IPS-NIHi11 (cell line): ENCODE data around the gene FLT4.
A peak's percentile ranks its signal among the peaks of the same experiment; 100 is the strongest.

Source experiments
- DNase-seq: peaks from one replicate; pipeline ENCODE4 v3.0.0; 2012; ENCODE audit warnings: mixed read lengths, low spot score

Gene FLT4

DNA sequence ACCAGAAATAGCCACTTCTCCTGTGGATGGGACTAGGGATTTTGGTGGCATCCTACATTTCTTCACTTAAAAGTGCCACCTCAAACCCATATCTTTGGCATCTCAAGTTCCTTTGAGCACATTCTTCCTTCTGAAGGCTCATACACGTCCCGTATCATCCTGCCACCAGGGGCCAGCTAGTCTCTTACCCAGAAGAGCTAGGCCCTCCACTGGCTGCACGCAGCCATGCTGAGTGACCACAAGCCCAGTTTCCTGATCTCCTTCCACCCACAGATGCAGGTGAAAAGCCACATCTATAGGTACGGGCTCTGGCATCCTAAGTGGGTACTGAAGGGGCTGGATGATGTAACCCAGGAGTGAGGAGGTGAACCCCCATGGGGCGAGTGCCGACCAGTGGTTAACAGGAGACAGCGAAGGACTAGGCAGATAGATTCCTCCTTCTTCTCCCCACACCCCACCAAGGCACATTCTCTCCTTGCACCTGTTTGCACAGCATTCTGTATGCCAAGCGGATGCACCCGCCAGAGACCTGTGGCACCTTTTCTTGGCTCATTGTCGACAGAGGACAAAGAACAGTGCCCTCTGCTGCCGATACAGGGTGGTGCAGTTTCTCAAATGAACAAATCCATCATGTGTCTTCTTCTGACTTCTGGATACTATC is 43.7 kb downstream of the FLT4 start:
- peak; percentile 79 for DNase-seq

DNA sequence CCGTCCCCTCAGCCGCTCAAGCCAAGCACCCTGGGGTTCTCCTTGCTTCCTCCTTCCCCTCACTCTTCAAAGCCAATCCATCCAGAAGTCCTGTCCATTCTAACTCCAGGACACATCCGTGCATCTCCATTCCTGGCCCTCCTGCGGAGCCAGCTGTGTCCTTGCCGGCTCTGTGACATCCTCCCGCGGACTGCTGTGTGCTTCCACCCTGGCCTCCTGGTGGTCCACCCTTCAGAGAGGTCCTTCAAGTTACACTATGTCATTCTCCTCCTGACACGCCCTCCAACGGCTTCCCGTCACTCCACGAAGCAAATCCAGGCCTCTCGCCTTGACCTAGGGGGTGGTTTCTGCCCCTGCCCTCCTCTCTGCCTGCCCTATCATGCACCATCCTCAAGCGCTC is 45.1 kb downstream of the FLT4 start:
- DNase-seq = no peak

DNA sequence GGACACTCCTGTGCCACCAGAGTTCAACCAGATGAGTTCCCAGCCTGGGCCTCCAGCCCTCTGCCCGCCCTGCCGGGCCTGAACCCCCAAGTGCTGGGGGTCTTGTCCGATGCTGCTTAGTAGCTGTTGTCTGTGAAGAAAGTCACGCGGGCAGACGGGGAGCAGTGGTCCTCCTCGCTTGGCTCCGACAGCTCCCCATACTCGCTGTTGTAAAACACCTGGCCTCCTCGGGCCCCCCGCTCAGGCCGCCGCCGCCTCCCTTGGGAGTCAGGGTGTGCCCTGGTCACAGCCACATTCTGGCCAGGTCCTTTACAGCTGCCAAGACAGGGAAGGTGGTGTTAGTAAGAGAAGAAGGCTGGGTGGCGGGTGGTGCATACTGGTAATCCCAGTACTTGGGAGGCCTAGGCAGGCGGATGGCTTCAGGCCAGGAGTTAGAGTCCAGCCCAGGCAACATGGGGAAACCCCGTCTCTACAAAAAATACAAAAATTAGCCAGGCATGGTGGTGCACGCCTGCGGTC is 46.3 kb downstream of the FLT4 start:
- DNase-seq = no peak

DNA sequence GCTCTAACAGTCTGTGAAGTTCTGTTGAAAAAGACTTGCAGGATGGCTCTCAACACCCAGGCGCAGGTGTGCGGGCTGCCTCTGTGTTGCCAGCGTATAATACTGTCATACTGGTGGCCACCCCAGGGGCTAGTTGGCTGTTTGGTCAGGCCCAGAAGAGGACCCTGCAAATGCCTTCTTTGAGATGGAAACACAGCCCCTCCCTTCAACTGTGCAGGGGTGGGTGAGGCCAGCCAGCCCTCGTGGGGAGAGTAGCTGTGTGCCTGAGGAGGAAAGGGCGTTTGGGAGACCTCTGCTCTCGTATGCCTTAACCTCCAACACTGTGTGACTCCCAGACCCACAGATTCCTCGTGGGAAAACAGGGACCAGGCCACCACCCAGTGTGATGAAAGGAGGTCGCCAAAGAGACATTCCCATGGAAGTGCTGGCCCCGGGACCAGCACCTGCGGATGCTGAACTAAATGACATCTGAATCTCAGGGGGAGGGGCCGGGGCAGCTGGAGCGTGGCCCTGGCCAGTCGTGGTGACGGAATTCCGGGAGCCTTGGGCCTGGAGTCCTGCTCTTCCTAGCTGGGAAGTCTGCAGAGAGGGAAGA is 46.8 kb downstream of the FLT4 start:
- DNase-seq = peak; percentile 50

DNA sequence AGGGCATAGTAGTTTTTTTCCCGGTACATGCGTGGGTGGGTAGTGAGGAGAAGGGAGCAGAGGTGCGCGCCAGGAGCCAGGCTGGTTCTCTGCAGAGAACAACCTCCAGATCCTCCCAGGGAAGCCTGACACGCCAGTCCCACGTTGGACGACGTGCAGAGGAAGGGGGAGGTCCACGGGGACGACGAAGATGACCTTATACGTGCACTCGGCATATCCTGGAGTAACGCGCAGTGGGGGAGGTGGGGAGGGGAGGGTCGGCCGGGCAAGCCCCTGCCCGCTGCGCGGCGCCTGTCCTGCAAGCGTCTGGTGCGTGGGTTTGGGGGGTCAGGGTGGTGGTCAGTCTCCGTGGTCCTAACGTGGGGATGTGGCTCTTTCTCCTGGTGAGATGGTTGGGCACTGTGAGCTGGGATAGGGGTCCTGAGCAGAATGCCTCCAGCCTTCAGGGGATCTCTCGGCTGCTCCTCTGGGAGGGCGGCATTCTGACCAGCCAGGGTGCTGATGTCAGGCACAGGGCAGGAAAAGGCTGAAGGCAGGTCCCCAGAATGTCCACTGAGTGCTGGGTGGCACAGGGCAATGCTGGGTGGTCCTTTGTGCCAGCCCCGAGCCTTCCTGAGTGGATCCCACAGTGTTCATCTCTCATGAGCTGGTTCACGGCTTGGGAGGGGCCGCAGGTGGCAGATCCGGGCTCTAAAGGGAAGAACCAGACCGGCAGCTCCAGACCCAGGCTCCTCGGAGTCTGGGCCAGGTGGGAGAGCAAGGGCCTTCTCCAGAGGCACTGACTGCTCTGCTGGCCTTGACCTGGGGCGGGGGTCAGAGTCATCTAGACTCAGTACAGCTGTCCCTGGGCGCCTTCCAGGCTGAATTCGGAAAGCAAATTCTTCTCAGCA is 47.6 kb downstream of the FLT4 start:
- peak; percentile 14 for DNase-seq

DNA sequence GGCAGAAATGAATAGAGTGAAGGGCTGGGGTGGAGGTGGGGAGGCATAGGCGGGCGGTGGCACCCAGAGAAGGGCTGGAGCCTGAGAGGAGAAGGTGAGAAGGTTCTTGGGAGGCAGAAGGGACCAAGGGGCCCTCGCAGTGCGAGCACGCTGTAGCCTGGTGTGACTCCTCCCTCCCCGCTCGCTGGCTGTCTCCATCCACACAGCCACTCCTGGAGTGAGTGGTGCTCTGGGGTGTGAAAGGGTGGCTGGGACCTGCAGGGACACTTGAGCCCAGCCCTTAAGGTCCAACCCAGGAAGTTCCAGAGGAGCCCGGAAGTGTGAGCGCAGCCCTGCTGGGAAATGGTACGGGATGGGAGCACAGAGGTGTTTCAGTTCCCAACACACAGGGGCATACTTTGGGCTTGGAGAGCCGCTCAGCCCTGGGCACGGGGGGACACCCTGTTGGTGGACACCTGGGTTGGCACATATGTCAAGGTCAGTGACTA is 48.8 kb downstream of the FLT4 start:
- DNase-seq = peak; percentile 6

DNA sequence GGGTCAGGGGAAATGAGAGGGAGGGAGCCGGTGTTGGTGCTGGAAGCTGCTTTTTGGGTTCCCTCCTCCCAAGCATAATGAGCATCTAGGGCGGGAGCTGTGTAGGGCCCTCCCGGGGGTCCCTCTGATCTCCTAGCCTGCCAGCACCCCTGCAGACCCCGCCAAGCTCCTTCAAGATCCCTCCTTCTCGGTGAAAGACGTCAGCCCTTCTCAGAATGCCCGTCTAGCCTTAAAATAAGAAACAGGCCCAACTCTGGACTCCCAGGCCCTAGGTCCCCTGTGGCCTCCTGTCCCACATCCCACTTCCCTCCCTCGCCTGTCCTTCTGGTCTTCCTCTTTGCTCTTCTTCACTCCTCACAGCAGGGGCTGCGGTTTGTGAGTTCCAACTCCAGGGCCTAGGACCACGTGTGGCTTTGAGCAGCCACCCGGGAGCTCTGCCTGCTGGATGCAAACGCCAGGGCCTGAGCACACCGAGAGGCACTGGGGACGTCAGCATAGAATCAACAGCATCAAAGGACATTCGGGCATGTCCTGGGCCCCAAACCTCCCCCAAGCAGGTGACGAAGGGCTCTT is 49.3 kb downstream of the FLT4 start:
- DNase-seq = peak; percentile 5

DNA sequence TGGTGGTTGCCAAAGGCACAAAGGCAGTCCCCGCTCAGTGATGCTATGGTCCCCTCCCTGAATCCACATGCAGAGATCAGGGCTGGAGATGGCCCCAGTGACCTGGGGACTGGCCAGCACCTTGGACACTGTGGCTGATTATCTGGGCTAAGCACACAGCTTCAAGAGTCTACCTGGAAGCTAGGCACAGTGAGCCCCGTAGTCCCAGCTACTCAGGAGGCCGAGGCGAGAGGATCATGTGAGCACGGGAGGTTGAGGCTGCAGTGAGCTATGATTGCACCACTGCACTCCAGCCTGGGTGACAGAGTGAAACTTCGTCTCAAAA is 49.8 kb downstream of the FLT4 start:
- no peak for DNase-seq

DNA sequence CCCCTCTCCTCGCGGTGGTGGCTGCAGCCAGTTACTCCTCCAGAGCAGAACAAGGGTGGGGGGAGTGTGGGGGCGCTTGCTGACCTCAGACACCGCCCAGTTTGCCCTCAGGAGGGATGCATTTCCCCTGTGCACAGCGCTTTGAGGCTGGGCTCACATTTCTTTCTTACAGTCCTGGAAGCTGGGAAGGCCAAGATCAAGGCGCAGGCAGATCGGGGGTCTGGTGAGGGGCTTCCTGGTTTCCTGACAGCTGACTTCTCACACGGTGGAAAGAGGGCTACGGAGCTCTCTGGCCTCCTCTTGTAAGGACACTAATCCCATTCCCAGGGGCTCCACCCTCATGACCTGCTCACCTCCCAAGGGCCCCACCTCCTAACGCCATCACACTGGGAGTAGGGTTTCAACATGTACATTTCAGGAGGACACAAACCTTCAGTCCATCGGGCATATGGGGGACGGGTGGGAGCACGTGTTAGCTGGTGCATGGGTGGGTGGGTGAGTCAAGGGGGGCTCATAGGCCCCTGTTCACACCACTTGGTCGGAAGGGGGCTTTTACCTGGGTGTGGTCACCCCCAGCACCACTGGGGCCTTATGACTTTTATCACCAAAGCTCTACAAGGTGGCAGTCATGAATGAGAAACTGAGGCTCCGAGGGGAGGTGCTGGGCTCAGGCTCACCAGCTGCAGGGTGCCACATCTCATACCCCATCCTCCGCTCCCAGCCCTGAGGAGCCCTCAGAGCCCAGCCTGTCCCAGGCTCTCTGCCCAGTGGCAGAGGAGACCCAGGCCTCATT is 50.4 kb downstream of the FLT4 start:
- no peak for DNase-seq

DNA sequence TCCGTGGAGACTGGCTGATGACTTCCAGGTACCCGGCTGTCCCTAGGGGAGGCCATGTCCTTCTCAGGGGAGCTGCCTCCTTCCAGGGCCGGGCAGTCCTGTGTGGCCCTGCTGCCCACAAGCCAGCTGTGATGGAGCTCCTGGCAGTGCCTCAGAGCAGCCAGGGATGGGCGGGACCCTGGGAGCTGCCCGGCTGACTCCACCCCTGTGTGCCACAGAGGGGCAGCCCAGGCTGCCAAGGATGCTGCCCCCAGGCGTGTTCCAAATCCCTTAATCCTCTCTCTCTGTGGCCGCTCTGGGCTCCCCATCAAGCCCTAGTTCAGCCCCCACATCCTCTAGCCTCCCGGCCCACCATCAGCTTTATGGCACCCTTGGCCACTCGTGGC is 51.1 kb downstream of the FLT4 start:
- DNase-seq = no peak

DNA sequence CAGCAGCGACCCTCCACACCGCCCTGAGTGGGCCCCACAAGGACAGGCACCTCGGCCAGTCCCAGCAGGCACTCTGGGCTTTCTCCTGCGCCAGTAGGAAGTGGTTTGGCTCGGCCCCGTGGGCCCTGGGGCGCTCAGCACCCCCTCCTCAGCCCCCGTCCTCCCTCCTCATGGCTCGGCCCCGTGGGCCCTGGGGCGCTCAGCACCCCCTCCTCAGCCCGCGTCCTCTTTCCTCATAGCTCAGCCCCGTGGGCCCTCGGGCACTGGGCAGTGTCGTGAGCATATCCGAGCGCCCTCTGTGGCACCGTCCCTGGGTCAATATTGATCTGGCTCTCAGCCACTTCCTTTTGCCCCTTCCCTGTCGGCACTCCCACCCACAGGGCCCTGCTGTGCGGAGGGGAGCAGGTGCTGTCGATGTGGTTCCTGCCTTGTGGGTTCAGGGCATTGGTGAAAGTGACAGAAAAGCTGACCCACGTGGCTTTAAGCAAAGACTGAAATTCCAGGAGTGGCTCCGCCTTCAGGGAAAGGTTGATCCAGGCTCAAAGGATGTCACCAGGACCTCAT is 52.6 kb downstream of the FLT4 start:
- DNase-seq = no peak

DNA sequence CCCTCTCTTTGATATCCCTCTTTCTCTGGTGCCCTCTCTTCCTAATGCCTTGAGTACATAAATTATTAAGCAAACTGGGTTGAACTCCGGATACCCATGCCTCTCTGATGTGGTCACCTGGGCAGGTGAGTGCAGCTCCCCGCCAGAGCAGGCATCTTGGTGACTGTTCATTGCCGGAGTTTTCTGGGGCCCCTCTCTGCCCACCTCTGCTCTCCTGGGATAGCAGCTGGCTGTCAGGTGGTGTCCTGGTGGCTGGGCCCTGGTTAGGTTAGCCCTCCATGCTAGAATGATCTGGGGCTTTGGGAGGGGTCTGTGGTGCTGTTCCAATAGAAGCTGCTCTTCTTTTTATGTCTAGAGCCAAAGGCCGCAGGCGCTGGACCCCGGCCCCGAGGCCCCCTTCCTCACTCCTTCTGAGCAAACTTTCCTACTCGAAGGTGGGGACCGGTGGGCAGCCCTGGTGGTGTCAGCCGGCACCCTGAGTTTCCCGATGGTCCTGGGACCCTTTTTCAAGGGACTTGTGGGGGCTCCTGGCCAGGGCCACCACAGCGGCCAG is 53.2 kb downstream of the FLT4 start:
- DNase-seq = no peak

DNA sequence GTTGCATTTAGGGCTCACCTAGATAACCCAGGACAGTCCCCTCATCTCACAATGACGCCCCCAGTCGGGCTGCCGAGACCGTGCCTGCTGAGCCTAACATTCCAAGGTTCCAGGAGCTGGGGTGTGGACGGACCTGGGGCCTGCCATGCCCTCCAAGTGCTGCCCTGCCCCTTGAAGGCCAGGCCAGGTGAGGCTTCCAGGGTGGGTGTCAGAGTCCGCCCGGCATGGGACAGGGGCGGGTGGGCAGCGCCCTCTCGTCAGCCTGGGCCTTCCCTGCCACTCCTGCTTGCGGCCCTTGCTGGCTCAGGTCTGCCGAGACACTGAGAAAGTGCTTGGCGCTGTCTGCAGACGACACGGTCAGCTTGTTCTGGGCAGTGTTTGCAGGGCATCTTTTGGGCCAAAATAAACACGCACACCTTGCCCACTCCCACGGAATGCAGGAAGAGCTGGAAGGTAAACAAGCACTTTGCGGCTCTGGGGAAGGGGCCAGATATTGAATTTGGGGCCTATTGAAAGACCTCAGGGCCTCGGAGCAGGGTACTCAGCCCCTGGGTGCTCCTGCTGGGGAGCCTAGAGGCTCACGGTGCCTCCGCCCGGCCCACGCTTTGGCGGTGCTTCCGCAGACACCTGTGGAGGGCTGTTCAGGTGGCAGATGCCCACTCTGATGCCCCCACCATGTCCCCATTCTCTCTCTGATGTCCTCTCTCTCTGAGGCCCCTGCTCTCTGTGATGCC is 53.9 kb downstream of the FLT4 start:
- DNase-seq = no peak

DNA sequence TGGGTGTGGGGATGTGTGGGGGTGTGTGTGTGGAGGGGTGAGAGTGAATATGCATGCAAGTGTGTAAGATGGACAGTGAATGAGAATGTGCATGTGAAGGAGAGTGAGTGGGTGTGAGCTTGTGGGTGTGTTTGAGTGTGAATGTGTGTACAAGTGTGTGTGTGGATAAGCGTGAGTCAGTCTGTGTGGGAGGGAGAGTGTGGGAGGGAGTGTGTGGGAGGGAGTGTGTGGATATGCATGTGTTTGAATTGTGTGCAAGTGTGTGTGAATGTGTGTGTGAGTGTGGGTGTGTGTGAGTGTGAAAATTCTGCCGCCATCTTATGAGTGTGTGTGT is 54.4 kb downstream of the FLT4 start:
- DNase-seq = no peak

DNA sequence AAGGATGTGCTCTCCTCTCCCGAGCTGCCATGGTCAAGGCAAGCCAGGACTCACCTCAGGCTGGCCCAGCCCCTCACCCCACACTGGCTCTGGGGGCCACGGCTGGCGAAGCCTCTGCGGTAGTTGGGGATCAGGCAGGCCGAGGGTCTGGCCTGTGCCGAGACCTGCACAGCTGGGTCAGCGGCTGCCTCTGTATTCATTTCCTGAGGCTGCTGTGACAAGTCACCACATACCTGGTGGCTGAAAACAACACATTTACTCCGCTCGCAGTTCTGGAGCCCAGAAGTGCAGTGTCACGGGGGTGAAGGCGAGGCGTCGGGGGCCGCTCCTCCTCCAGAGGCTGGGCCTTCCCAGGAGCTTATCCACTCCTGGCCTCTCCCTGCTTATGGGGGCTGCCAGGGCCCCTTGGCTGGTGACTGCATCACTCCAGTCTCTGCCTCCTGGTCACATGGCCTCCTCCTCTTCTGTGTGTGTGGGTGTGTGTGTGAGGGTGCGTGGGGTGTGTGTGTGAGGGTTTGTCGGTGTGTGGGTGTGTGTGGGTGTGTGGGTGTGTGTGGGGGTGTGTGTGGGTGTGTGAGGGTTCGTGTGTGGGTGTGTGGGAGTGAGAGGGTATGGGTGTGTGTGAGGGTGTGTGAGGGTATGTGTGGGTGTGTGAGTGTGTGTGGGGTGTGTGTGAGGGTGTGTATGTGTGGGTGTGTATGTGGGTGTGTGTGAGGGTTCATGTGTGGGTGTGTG is 54.9 kb downstream of the FLT4 start:
- DNase-seq = no peak

DNA sequence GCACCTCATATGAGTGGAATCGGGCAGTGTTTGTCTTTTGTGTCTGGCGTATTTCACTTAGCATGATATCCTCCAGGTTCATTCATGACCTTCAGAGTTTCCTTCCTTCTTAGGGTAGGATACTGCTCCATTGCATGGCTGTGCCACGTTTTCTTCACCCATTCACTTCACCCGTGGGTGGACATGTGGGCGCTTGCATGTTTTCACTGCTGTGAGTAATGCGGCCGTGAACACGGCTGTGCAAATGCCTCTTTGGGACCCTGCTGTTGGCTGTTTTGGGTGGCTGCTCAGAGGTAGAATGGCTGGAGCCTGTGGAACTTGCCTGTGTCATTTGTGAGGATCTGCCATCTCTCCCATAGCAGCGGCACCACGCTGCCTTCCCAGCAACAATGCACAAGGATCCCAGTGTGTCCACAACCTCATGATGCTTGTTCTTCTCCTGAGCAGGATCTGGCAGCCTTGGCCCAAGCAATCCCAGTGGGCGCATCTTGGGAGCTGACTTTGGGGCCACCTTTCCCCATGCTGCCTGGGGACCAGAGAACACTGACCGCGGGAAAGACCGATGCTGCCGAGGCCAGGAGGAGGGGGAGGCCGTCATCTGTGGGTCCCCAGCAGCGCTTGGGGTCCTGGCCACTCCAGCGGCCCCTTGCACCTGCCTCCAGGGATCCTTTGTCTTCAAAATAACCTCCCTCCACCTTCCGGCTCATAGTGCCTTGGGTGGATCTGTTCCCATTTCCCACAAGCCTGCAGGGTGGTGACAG is 55.8 kb downstream of the FLT4 start:
- no peak for DNase-seq

DNA sequence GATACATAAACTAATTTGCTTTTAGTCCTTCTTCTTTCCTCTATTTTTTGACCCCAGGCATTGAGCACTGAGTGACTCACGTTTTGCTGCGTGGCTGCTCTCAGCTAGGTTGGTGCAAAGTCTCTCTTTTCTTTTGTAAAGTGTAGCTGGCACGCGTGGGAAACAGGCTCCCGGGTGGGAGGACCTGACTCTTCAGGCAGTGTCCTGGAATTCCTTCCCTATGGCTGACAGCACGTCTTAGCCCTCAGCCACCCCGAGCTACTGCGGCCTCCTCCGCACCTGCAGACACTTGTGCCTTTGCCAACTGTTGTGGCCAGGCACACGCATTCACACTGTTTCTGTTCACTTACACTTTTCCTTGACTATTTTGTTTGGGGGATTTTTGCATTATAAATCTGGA is 57.2 kb downstream of the FLT4 start:
- no peak for DNase-seq

DNA sequence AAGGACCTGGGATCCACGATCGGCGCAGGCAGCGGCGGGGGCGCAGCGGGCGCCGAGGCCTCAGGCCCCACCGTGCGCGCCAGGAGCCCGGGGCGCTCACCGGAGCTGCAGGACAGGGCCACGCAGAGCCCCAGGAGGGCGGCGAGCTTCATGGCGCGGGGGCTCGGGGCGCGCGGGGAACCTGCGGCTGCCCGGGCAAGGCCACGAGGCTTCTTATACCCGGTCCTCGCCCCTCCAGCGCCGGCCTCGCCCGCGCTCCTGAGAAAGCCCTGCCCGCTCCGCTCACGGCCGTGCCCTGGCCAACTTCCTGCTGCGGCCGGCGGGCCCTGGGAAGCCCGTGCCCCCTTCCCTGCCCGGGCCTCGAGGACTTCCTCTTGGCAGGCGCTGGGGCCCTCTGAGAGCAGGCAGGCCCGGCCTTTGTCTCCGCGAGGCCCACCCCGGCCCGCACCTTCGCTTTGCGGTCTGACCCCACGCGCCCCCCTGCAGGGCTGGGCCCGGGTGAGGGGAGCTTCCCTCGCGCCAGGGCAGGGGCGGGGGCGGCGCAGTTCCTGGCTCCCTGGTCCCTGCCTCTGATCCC is 58.0 kb downstream of the FLT4 start, which contains the start of gene SCGB3A1:
Gene SCGB3A1 (minus strand): TSS at position 189 of the 577 bp plus-strand sequence. CDS start 37 bp downstream, at position 152.
- DNase-seq = no peak
